PC-3 (cell line): ENCODE data around the gene CYB5R2. TPM values are rescaled to one million over a fixed set of nuclear protein-coding genes. Genes with fewer than 3 reads are reported as not detected.

Experiments
- ATAC-seq: fragments of 200-7000 bp; cut with Tn5 transposase; 2 replicates; pipeline ENCODE4 v1.9.1; 2020; ENCODE audit warnings: mild to moderate bottlenecking, moderate library complexity
- BruUV-seq: library from RNA; stranded (reverse); fragments of 400-500 nt; replicated peaks from 2 replicates; lab custom pipeline; 2021; lab: Mats Ljungman, UMichigan
- CTCF ChIA-PET: fragments of 300-600 bp; sonication (Branson Sonifier 250); formaldehyde crosslinking; loops from one replicate; lab custom pipeline; 2022; ENCODE audit warnings: antibody characterized with exemption; lab: Charles Lee
- POLR2A ChIA-PET: fragments of 300-600 bp; sonication (Branson Sonifier 250); formaldehyde crosslinking; loops from one replicate; lab custom pipeline; 2022; ENCODE audit warnings: antibody characterized with exemption; ENCODE audit not compliant: unreplicated experiment; lab: Charles Lee
- DNase-seq: peaks from one replicate; pipeline ENCODE4 v3.0.0-alpha.2; 2015
- H2AFZ ChIP-seq: fragments of 300-600 bp; sonication (generic); 2 replicates; pipeline ENCODE4 v1.6.0; 2016; ENCODE audit warnings: antibody characterized with exemption, low read length
- H3F3A ChIP-seq: fragments of 300-600 bp; sonication (generic); one replicate; pipeline ENCODE4 v1.6.0; 2017; ENCODE audit warnings: antibody characterized with exemption, low read length, control low read depth, mild to moderate bottlenecking; ENCODE audit not compliant: unreplicated experiment
- H3K27ac ChIP-seq: fragments of 300-600 bp; sonication (generic); 2 replicates; pipeline ENCODE4 v1.5.1; 2016; ENCODE audit warnings: mild to moderate bottlenecking, low read length
- H3K27me3 ChIP-seq: fragments of 300-600 bp; sonication (generic); 2 replicates; pipeline ENCODE4 v1.6.1; 2016; ENCODE audit warnings: low read length, mixed read lengths
- H3K36me3 ChIP-seq: fragments of 300-600 bp; sonication (generic); 2 replicates; pipeline ENCODE4 v1.6.1; 2016; ENCODE audit warnings: low read depth, mixed run types, low read length, mixed read lengths
- H3K4me1 ChIP-seq: fragments of 300-600 bp; sonication (generic); 2 replicates; pipeline ENCODE4 v1.5.1; 2016; ENCODE audit warnings: low read length; ENCODE audit not compliant: insufficient read depth
- H3K4me2 ChIP-seq: fragments of 300-600 bp; sonication (generic); 2 replicates; pipeline ENCODE4 v1.6.0; 2016; ENCODE audit warnings: low read length
- H3K4me3 ChIP-seq: fragments of 300-600 bp; sonication (generic); 2 replicates; pipeline ENCODE4 v1.5.1; 2016; ENCODE audit warnings: mild to moderate bottlenecking, low read length, mixed read lengths
- H3K79me2 ChIP-seq: fragments of 300-600 bp; sonication (generic); 2 replicates; pipeline ENCODE4 v1.6.1; 2017; ENCODE audit warnings: low read length, mixed read lengths
- H3K9ac ChIP-seq: fragments of 300-600 bp; sonication (generic); 2 replicates; pipeline ENCODE4 v1.6.0; 2016; ENCODE audit warnings: mild to moderate bottlenecking, low read length
- H3K9me2 ChIP-seq: fragments of 300-600 bp; sonication (generic); replicated peaks from 2 replicates; pipeline ENCODE4 v1.6.1; 2016; ENCODE audit warnings: mixed run types, low read length, mixed read lengths
- H3K9me3 ChIP-seq: fragments of 300-600 bp; sonication (generic); 2 replicates; pipeline ENCODE4 v1.6.1; 2016; ENCODE audit warnings: low read length, mixed read lengths
- H4K20me1 ChIP-seq: fragments of 300-600 bp; sonication (generic); 2 replicates; pipeline ENCODE4 v1.6.1; 2016; ENCODE audit warnings: low read length, mixed read lengths
- CTCF ChIP-seq: fragments of 300-600 bp; sonication (generic); conservative IDR thresholded peaks from 2 replicates; pipeline ENCODE4 v1.5.1; 2017; ENCODE audit warnings: antibody characterized with exemption, low read depth, mild to moderate bottlenecking, low read length
- EZH2 ChIP-seq: fragments of 300-600 bp; sonication (generic); IDR thresholded peaks from one replicate; pipeline ENCODE4 v1.6.1; 2017; ENCODE audit warnings: antibody characterized with exemption, mild to moderate bottlenecking, low read length; ENCODE audit not compliant: unreplicated experiment
- EZH2phosphoT487 ChIP-seq: fragments of 300-600 bp; sonication (generic); IDR thresholded peaks from 2 replicates; pipeline ENCODE4 v1.6.1; 2018; ENCODE audit warnings: mild to moderate bottlenecking, antibody characterized with exemption, low read length, borderline replicate concordance
- intact Hi-C: fragments of 100-400 bp; cut with micrococcal nuclease; formaldehyde crosslinking; loops from 2 replicates; pipeline ENCODE4 v1.9.0; 2023
- total RNA-seq: library from RNA; depleted of rRNA; stranded (reverse); fragments of >200 nt; gene quantifications from 2 replicates; pipeline ENCODE4 v1.2.3, GENCODE V29; 2014

Gene CYB5R2
- total RNA-seq, 1 experiment from 2014 or later = 5.4 TPM

GRCh38 chr11:7637447-7638157 is 35.7 kb downstream of the CYB5R2 start:
- no peak overlapping the region for H3K27ac ChIP-seq
- BruUV-seq = no TSS peak
- H3K27me3 ChIP-seq = peaks cover 13% of the 10 kb centered on the region; the same call in 1 of the 2 replicates
- intact Hi-C loops = no loop called here
- ChIA-PET CTCF (no interaction called here), POLR2A (no interaction called here)
- TF ChIP-seq EZH2 (no peak), EZH2phosphoT487 (no peak), CTCF (no peak)
- H3K4me3 ChIP-seq = no peak overlapping the region
- no peaks in the 10 kb centered on the region for H3K9me2 ChIP-seq
- H3K9me3 ChIP-seq = no peaks in the 10 kb centered on the region
- DNase-seq = peak; percentile 20
- H2AFZ ChIP-seq = no peak overlapping the region
- no peak for ATAC-seq
- H3K79me2 ChIP-seq = no peaks in the 10 kb centered on the region
- no peak overlapping the region for H3K4me2 ChIP-seq
- no peak overlapping the region for H3K9ac ChIP-seq
- H3F3A ChIP-seq = no peaks in the 10 kb centered on the region
- no peaks in the 10 kb centered on the region for H4K20me1 ChIP-seq
- no peaks in the 10 kb centered on the region for H3K36me3 ChIP-seq
- H3K4me1 ChIP-seq = 0 out of 2 replicates have a peak, but pooled peaks cover 2% of the 10 kb centered on the region

- no peak for ATAC-seq
- H3K4me3 ChIP-seq = no peak overlapping the region
- no peaks in the 10 kb centered on the region for H3K9me3 ChIP-seq
- H2AFZ ChIP-seq = no peak overlapping the region
- BruUV-seq = no TSS peak
- no peaks in the 10 kb centered on the region for H3K4me1 ChIP-seq
- H3K4me2 ChIP-seq = no peak overlapping the region
- CTCF ChIA-PET = no interaction called here
- H3K9me2 ChIP-seq = no peaks in the 10 kb centered on the region
- TF ChIP-seq CTCF (no peak), EZH2phosphoT487 (no peak), EZH2 (no peak)
- peaks cover 13% of the 10 kb centered on the region; the same call in 1 of the 2 replicates for H3K27me3 ChIP-seq
- H3K79me2 ChIP-seq = no peaks in the 10 kb centered on the region
- no peak for DNase-seq
- H4K20me1 ChIP-seq = no peaks in the 10 kb centered on the region
- no peak overlapping the region for H3K9ac ChIP-seq
- POLR2A ChIA-PET = no interaction called here
- no peaks in the 10 kb centered on the region for H3K36me3 ChIP-seq
- no peak overlapping the region for H3K27ac ChIP-seq
- no peaks in the 10 kb centered on the region for H3F3A ChIP-seq
- intact Hi-C loops = no loop called here
These were observed 37.0 kb downstream of the CYB5R2 start for GRCh38 chr11:7636350-7636749.

- H3K79me2 ChIP-seq = no peaks in the 10 kb centered on the region
- intact Hi-C loops = no loop called here
- H2AFZ ChIP-seq = no peak overlapping the region
- H3K9me2 ChIP-seq = no peaks in the 10 kb centered on the region
- H3K4me1 ChIP-seq = no peaks in the 10 kb centered on the region
- POLR2A ChIA-PET = no interaction called here
- no peaks in the 10 kb centered on the region for H3K9me3 ChIP-seq
- CTCF ChIA-PET = no interaction called here
- no peak overlapping the region for H3K4me3 ChIP-seq
- no peak overlapping the region for H3K27ac ChIP-seq
- H3K9ac ChIP-seq = no peak overlapping the region
- ATAC-seq = no peak
- peaks cover 13% of the 10 kb centered on the region; the same call in 1 of the 2 replicates for H3K27me3 ChIP-seq
- no peaks in the 10 kb centered on the region for H3F3A ChIP-seq
- H3K4me2 ChIP-seq = no peak overlapping the region
- H4K20me1 ChIP-seq = no peaks in the 10 kb centered on the region
- H3K36me3 ChIP-seq = no peaks in the 10 kb centered on the region
- BruUV-seq = no TSS peak
- TF ChIP-seq CTCF (no peak), EZH2phosphoT487 (no peak), EZH2 (no peak)
- DNase-seq = no peak
These were observed 37.6 kb downstream of the CYB5R2 start for GRCh38 chr11:7635708-7636107.
